AG04449 (cell line): ENCODE results near the gene PORCN.

Experiments
- CTCF ChIA-PET: fragments of 350-600 bp; formaldehyde crosslinking; extraction: SDS; loops from one replicate; lab custom pipeline; 2021; ENCODE audit warnings: antibody characterized with exemption; lab: Yijun Ruan, JAX
- POLR2A ChIA-PET: fragments of 400-600, 350-600 bp; formaldehyde crosslinking; extraction: SDS; loops from one replicate; lab custom pipeline; 2020; ENCODE audit warnings: antibody characterized with exemption, inconsistent platforms; lab: Yijun Ruan, JAX
- DNase-seq: peaks from one replicate; pipeline ENCODE4 v3.0.0-alpha.2; 2010; ENCODE audit warnings: low read depth, low spot score
- H3K4me3 ChIP-seq: 2 replicates; pipeline ENCODE4 v1.5.1; 2011; ENCODE audit warnings: low read depth, mild to moderate bottlenecking, control low read depth, low read length
- TF ChIP-seq, protein P1 (sequence below): IDR thresholded peaks from one replicate; pipeline ENCODE4 v1.5.1; 2011; ENCODE audit warnings: mild to moderate bottlenecking, moderate library complexity, low read length, control low read depth, inconsistent platforms; ENCODE audit not compliant: insufficient read depth; ENCODE audit errors: missing control alignments

Gene PORCN

DNA sequence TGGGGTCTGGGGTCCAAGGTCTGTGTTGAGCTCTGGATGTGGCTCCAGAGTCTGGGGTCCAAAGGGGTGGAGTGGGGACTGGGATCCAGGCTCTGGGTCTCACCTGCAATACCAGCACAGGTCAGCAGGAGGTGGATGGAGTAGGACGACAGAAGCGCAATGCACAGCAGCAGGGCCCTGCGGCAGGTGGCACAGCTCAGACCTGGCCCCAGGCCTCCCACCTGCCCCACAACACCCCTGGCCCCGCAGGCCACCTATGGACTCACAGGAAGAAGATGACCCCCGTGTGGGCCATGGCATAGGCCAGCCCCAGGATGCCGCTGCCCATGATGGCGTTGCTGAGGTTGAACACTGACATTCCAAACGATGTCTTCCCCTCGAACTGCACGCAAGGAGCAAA lies 42.1 kb upstream of the PORCN start:
- no peak overlapping the region for H3K4me3 ChIP-seq
- ChIA-PET CTCF (interaction anchor here (0.6 to 2.9 kb wide), 2 partner anchors 23 to 28 kb away, joined by 3 to 11 read pairs; no protein-coding TSS in a partner anchor), POLR2A (no interaction called here)
- no peak for DNase-seq
- TF ChIP-seq, protein P1, sequence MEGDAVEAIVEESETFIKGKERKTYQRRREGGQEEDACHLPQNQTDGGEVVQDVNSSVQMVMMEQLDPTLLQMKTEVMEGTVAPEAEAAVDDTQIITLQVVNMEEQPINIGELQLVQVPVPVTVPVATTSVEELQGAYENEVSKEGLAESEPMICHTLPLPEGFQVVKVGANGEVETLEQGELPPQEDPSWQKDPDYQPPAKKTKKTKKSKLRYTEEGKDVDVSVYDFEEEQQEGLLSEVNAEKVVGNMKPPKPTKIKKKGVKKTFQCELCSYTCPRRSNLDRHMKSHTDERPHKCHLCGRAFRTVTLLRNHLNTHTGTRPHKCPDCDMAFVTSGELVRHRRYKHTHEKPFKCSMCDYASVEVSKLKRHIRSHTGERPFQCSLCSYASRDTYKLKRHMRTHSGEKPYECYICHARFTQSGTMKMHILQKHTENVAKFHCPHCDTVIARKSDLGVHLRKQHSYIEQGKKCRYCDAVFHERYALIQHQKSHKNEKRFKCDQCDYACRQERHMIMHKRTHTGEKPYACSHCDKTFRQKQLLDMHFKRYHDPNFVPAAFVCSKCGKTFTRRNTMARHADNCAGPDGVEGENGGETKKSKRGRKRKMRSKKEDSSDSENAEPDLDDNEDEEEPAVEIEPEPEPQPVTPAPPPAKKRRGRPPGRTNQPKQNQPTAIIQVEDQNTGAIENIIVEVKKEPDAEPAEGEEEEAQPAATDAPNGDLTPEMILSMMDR, result no peak

DNA sequence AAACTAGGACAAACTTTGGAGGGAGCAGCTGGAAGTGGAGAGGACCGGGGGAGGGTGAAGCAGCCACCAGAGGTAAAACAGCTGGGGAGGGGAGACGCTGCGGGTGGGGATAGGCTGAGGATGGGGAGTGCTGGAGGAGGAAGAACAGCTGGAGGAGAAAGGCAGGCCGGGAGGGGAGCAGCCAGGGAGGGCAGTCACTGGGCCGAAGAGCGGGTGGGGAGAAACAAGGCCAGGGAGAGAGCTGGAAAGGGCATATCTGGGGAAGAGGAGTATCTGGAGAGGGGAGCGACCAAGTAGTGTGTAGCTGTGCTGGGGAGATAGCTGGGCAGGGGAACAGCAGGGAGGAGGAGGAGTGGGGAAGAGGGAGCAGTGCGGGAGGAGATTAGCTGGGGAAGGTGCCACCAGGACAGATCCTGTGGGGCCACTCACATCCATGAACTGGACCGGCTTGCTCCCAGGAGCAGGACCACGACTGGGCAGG lies 41.5 kb upstream of the PORCN start:
- ChIA-PET POLR2A (no interaction called here), CTCF (interaction anchor here (0.6 to 2.9 kb wide), 2 partner anchors 22 to 27 kb away, joined by 3 to 11 read pairs; no protein-coding TSS in a partner anchor)
- TF ChIP-seq, protein P1, result no peak
- DNase-seq, result no peak
- peak overlapping the region; percentile 45 for H3K4me3 ChIP-seq

GRCh38 chrX:48468247-48468671 lies 40.5 kb upstream of the PORCN start:
- TF ChIP-seq, protein P1, result no peak
- CTCF ChIA-PET, result interaction anchor here (2.9 kb wide), 1 partner anchor 26 kb away, joined by 11 read pairs; no protein-coding TSS in a partner anchor
- H3K4me3 ChIP-seq, result peak overlapping the region; percentile 45
- POLR2A ChIA-PET, result interaction anchor here (0.6 kb wide), 1 partner anchor 631 kb away, joined by 3 read pairs; the partner anchor contains the start of gene ZNF81
- DNase-seq, result no peak

- CTCF ChIA-PET, result interaction anchor here (1.0 to 2.9 kb wide), 2 partner anchors 14 to 25 kb away, joined by 3 to 11 read pairs; no protein-coding TSS in a partner anchor
- 0 out of 2 replicates have a peak overlapping the region, but pooled peaks have one; percentile 3 for H3K4me3 ChIP-seq
- TF ChIP-seq, protein P1, result no peak
- POLR2A ChIA-PET, result interaction anchor here (0.6 kb wide), 1 partner anchor 632 kb away, joined by 3 read pairs; the partner anchor contains the start of gene ZNF81
- no peak for DNase-seq
Measured at GRCh38 chrX:48468693-48469691, 39.8 kb upstream of the PORCN start.

GRCh38 chrX:48470110-48470832 lies 38.5 kb upstream of the PORCN start, which contains the start of gene SLC38A5:
TSS of gene SLC38A5 (minus strand) at chrX:48470260. CDS start at chrX:48467924, 2,336 bp downstream.
- TF ChIP-seq, protein P1, result no peak
- POLR2A ChIA-PET, result no interaction called here

More at GRCh38 chrX:48470110-48470832, 38.5 kb upstream of the PORCN start, which contains the start of gene SLC38A5:
- no peak within 1 kb of the TSS for H3K4me3 ChIP-seq
- DNase-seq, result no peak
- CTCF ChIA-PET, result no interaction called here
